ENCODE results near the gene PRSS12.

- TF ChIP-seq CTCF (IDR thresholded peaks at IDR 0.05) = no peak
- TF ChIP-seq POLR2A (IDR thresholded peaks at IDR 0.05) = no peak
Observed at GRCh38 chr4:118268780-118269179, 84.0 kb downstream of the PRSS12 start.

All from vagina (tissue), 2 donors.